A673 (cell line): ENCODE data around the gene OGA. TPM values are rescaled to one million over a fixed set of nuclear protein-coding genes. Genes with fewer than 3 reads are reported as not detected.

Experiments
- BruUV-seq: library from RNA; stranded (reverse); fragments of 400-500 nt; replicated peaks from 2 replicates; lab custom pipeline; 2021; lab: Mats Ljungman, UMichigan
- CTCF ChIA-PET: fragments of 300-600 bp; sonication (Branson Sonifier 250); formaldehyde crosslinking; loops from one replicate; lab custom pipeline; 2022; ENCODE audit warnings: antibody characterized with exemption; lab: Charles Lee
- POLR2A ChIA-PET: fragments of 300-600 bp; sonication (Branson Sonifier 250); formaldehyde crosslinking; loops from one replicate; lab custom pipeline; 2022; ENCODE audit warnings: antibody characterized with exemption; ENCODE audit not compliant: low non-redundant PET; lab: Charles Lee
- DNase-seq: peaks from one replicate; pipeline ENCODE4 v3.0.0-alpha.2; 2015; ENCODE audit warnings: low spot score
- H3K27ac ChIP-seq: fragments of 200-600 bp; sonication (generic); 2 replicates; pipeline ENCODE4 v1.5.1; 2016; ENCODE audit warnings: mixed run types, low read depth, mild to moderate bottlenecking, mixed read lengths, antibody characterized with exemption, low read length; ENCODE audit not compliant: poor library complexity, severe bottlenecking
- H3K27me3 ChIP-seq: fragments of 200-600 bp; sonication (generic); replicated peaks from 2 replicates; pipeline ENCODE4 v1.6.1; 2017; ENCODE audit warnings: mixed run types, low read depth, mild to moderate bottlenecking, mixed read lengths, antibody characterized with exemption, low read length; ENCODE audit not compliant: insufficient read depth, poor library complexity
- H3K36me3 ChIP-seq: fragments of 200-600 bp; sonication (generic); 2 replicates; pipeline ENCODE4 v1.6.1; 2016; ENCODE audit warnings: mixed run types, mild to moderate bottlenecking, mixed read lengths, antibody characterized with exemption, low read length; ENCODE audit not compliant: insufficient read depth, poor library complexity, severe bottlenecking
- H3K4me1 ChIP-seq: fragments of 200-600 bp; sonication (generic); 2 replicates; pipeline ENCODE4 v1.6.1; 2017; ENCODE audit warnings: mixed run types, mild to moderate bottlenecking, mixed read lengths, antibody characterized with exemption, low read length; ENCODE audit not compliant: insufficient read depth, poor library complexity, severe bottlenecking
- H3K4me3 ChIP-seq: fragments of 200-600 bp; sonication (generic); 2 replicates; pipeline ENCODE4 v1.5.1; 2016; ENCODE audit warnings: low read depth, mixed run types, mild to moderate bottlenecking, mixed read lengths, low read length; ENCODE audit not compliant: poor library complexity, severe bottlenecking
- H3K9me3 ChIP-seq: fragments of 200-600 bp; sonication (generic); 2 replicates; pipeline ENCODE4 v1.6.1; 2016; ENCODE audit warnings: mixed run types, low read depth, mild to moderate bottlenecking, mixed read lengths, antibody characterized with exemption, low read length; ENCODE audit not compliant: poor library complexity, severe bottlenecking
- EZH2 ChIP-seq: fragments of 200-600 bp; sonication (generic); IDR thresholded peaks from 2 replicates; pipeline ENCODE4 v1.6.1; 2017; ENCODE audit warnings: borderline replicate concordance, low read depth, mild to moderate bottlenecking, mixed read lengths, antibody characterized with exemption, low read length; ENCODE audit not compliant: poor library complexity, severe bottlenecking
- intact Hi-C: fragments of 100-400 bp; cut with micrococcal nuclease; formaldehyde crosslinking; loops from one replicate; pipeline ENCODE4 v1.10.0; 2022; ENCODE audit not compliant: unreplicated experiment
- total RNA-seq: library from RNA; stranded (reverse); gene quantifications from 2 replicates; pipeline ENCODE4 v1.2.3, GENCODE V29; 2021
- TF ChIP-seq, protein P1 (sequence below): fragments of 300-800, 200-600 bp; sonication (generic); conservative IDR thresholded peaks from 2 replicates; pipeline ENCODE4 v1.5.1; 2017; ENCODE audit warnings: low read depth, mild to moderate bottlenecking, antibody characterized with exemption, low read length, moderate library complexity, mixed read lengths

The OGA gene
- total RNA-seq, 1 experiment from 2014 or later: 109 TPM

DNA sequence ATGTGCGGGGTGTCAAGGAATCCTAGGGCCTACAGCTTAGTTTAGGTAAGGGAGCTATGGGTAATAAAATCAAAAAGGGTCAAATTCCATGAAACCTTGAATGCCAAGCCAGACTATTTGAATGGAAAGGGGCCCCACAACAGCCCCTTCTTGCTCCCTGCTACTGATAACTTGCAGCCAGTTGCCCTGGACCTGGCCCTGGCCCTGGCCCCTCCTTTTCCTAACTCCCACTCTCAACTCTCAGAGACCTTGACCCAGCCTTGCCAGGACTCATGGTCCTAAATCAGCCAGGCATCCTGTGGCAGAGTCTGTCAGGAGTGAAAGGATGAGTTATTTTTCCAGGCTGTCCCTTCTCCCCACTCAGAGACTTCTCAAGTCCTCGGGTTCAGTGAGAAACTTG lies 19.5 kb upstream of the OGA start:
- Histone ChIP-seq H3K4me3 (no peak overlapping the region), H3K27ac (no peak overlapping the region), H3K9me3 (no peaks in the 10 kb centered on the region), H3K27me3 (no peaks in the 10 kb centered on the region), H3K4me1 (peaks cover 9% of the 10 kb centered on the region), H3K36me3 (no peaks in the 10 kb centered on the region)
- ChIA-PET POLR2A (no interaction called here), CTCF (interaction anchor here (2.4 kb wide), 1 partner anchor 172 kb away, joined by 10 read pairs; no protein-coding TSS in a partner anchor)
- DNase-seq: no peak
- intact Hi-C loops: no loop called here
- TF ChIP-seq, protein P1, sequence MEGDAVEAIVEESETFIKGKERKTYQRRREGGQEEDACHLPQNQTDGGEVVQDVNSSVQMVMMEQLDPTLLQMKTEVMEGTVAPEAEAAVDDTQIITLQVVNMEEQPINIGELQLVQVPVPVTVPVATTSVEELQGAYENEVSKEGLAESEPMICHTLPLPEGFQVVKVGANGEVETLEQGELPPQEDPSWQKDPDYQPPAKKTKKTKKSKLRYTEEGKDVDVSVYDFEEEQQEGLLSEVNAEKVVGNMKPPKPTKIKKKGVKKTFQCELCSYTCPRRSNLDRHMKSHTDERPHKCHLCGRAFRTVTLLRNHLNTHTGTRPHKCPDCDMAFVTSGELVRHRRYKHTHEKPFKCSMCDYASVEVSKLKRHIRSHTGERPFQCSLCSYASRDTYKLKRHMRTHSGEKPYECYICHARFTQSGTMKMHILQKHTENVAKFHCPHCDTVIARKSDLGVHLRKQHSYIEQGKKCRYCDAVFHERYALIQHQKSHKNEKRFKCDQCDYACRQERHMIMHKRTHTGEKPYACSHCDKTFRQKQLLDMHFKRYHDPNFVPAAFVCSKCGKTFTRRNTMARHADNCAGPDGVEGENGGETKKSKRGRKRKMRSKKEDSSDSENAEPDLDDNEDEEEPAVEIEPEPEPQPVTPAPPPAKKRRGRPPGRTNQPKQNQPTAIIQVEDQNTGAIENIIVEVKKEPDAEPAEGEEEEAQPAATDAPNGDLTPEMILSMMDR: no peak
- no peak for TF ChIP-seq EZH2
- no TSS peak for BruUV-seq

DNA sequence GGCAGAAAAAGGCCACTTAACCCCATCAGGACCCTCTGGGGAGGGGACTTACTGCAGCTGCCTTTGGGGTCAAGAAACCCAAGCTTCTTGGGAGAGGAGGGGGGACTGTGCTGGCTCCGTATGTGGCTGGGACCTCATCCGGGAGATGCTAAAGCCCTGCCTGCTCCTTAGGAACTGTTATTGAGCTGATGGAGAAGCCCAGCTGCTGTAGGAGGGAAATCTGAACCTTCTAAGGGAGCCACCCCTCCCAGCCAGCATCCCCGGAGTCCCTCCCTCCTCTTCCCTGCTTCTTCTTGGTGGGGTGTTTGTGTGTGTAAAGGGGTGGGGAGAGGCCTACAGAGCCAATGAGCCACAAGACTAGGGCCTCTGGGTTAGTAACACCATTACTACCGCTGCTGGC lies 17.1 kb upstream of the OGA start:
- Histone ChIP-seq H3K4me3 (no peak overlapping the region), H3K27ac (no peak overlapping the region), H3K27me3 (no peaks in the 10 kb centered on the region), H3K9me3 (no peaks in the 10 kb centered on the region), H3K4me1 (peaks cover 16% of the 10 kb centered on the region), H3K36me3 (no peaks in the 10 kb centered on the region)
- ChIA-PET CTCF (interaction anchor here (1.2 to 2.4 kb wide), 2 partner anchors 8 to 175 kb away, joined by 4 to 10 read pairs; no protein-coding TSS in a partner anchor), POLR2A (interaction anchor here (0.6 kb wide), 1 partner anchor 225 kb away, joined by 9 read pairs; no protein-coding TSS in a partner anchor)
- TF ChIP-seq, protein P1: no peak
- no peak for TF ChIP-seq EZH2
- BruUV-seq: no TSS peak
- DNase-seq: no peak
- intact Hi-C loops: no loop called here

DNA sequence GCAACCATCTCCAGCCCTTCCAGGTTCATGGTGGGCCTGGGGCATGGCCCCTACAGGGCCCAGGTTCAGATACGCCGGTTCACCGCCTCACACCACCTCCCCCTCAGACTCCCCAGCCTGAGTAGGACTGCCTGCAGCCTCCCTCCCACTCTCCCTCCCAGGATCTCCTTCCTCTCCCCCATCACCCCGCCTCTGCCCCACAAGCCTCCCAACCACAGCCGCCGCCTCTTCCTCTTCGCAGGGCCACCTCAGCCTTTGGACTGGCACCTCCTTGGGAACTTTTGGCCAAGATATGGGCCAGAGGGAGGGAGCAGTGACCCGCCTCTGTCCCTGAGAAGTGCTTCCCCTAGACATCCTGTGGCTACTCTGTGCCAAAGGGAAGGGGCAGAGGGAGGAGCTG lies 16.1 kb upstream of the OGA start:
- no peaks in the 10 kb centered on the region for H3K9me3 ChIP-seq
- TF ChIP-seq, protein P1: no peak
- no peak for TF ChIP-seq EZH2
- H3K36me3 ChIP-seq: no peaks in the 10 kb centered on the region
- ChIA-PET CTCF (no interaction called here), POLR2A (no interaction called here)
- no peaks in the 10 kb centered on the region for H3K27me3 ChIP-seq
- intact Hi-C loops: no loop called here
- no peak overlapping the region for H3K4me3 ChIP-seq
- H3K27ac ChIP-seq: no peak overlapping the region
- no TSS peak for BruUV-seq
- peaks cover 11% of the 10 kb centered on the region for H3K4me1 ChIP-seq
- no peak for DNase-seq
